Measurements from ENCODE around the gene ARID2.
A peak's percentile ranks its signal among the peaks of the same experiment; 100 is the strongest.

The ARID2 gene, protein sequence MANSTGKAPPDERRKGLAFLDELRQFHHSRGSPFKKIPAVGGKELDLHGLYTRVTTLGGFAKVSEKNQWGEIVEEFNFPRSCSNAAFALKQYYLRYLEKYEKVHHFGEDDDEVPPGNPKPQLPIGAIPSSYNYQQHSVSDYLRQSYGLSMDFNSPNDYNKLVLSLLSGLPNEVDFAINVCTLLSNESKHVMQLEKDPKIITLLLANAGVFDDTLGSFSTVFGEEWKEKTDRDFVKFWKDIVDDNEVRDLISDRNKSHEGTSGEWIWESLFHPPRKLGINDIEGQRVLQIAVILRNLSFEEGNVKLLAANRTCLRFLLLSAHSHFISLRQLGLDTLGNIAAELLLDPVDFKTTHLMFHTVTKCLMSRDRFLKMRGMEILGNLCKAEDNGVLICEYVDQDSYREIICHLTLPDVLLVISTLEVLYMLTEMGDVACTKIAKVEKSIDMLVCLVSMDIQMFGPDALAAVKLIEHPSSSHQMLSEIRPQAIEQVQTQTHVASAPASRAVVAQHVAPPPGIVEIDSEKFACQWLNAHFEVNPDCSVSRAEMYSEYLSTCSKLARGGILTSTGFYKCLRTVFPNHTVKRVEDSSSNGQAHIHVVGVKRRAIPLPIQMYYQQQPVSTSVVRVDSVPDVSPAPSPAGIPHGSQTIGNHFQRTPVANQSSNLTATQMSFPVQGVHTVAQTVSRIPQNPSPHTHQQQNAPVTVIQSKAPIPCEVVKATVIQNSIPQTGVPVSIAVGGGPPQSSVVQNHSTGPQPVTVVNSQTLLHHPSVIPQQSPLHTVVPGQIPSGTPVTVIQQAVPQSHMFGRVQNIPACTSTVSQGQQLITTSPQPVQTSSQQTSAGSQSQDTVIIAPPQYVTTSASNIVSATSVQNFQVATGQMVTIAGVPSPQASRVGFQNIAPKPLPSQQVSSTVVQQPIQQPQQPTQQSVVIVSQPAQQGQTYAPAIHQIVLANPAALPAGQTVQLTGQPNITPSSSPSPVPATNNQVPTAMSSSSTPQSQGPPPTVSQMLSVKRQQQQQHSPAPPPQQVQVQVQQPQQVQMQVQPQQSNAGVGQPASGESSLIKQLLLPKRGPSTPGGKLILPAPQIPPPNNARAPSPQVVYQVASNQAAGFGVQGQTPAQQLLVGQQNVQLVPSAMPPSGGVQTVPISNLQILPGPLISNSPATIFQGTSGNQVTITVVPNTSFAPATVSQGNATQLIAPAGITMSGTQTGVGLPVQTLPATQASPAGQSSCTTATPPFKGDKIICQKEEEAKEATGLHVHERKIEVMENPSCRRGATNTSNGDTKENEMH (N-terminal part only)

DNA sequence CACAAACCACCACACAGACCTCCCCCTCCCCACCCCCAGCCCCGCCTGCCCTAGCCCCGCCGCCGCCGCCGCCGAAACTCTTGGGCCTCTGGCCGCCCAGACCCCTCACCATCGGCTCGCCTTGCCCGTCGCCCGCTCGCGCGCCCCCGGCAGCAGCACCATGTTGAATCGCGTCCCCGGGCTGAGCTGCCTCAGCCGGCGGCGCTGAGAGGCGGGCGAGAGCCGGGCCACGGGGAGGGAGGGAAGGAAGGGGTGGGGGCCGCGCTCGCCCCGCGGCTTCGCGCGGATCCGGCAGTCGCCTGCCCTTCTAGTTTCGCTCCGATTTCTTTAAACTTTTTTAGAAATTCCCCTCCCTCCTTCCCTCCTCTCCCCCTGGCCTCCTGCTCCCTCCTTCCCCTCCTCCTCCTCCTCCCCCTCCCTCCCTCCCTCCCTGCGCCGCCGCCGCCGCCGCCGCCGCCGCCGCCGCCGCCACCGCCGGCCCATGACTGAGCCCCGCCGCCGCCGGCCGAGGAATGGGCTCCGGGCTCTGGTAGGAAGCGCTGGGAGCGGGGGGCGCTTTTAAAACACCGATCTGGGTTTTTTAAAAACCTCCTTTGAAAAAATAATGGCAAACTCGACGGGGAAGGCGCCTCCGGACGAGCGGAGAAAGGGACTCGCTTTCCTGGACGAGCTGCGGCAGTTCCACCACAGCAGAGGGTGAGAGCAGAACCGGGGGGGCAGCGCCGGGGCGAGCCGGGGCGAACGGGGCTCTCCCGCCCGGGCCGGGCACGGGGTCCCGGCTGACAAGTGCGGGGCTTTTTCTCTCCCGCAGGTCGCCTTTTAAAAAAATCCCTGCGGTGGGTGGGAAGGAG, at the start of gene ARID2:
TSS of gene ARID2 (plus strand) at position 474 of the 851 bp plus-strand sequence. CDS start at position 605, 131 bp downstream.
- Mint-ChIP-seq H3K27ac (peak within 1 kb of the TSS; percentile 98), H3K36me3 (peaks cover 34% of the 10 kb centered on the region), H3K9me3 (no peaks in the 10 kb centered on the region), H3K4me3 (peak within 1 kb of the TSS; percentile 100), H3K27me3 (no peaks in the 10 kb centered on the region), H3K4me1 (peaks cover 26% of the 10 kb centered on the region)
- peak; percentile 79 for DNase-seq
- CTCF ChIA-PET = interaction anchor here (1.0 to 11.7 kb wide), 4 partner anchors 12 to 184 kb away, joined by 3 to 107 read pairs (median 5); no protein-coding TSS in a partner anchor

DNA sequence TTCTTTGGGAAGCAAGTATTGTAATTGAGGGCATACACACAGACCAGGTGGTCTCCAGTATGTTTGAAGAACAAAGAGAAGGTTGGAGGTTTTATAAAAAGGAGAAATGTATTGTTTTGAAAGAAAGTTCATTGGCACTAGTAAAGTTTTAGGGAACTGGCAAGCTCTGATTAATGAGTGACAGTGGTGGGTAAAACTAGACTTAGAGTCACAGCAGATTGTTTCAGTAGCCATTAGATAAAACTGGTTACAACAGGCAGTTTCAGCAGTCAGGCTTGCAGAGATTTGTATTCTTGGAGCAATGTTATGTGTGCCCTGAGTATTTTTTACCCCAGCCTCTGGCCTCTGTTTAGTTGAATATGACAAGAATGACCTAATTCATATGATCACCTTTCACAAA, 49.1 kb upstream of the ARID2 start:
- CTCF ChIA-PET = interaction anchor here (1.2 to 2.1 kb wide), 2 partner anchors 16 to 17 kb away, joined by 3 to 4 read pairs; no protein-coding TSS in a partner anchor
- H3K27me3 Mint-ChIP-seq = peaks cover 16% of the 10 kb centered on the region
- DNase-seq = no peak

DNA sequence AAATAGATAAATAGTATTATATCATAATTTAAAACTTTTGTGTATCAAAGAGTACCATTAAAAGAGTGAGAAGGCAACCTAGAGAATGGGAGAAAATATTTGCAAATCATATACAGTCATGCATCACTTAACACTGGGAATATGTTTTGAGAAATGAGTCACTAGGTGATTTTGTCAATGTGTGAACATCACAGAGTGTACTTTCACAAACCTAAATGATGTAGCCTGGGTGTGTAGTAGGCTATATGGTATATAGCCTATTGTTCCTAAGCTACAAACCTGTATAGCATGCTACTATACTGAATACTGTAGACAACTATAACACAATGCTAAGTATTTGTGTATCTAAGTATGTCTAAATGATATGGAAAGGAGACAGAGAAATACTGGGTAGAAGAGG, 48.0 kb upstream of the ARID2 start:
- no peak for DNase-seq
- CTCF ChIA-PET = interaction anchor here (0.9 to 2.1 kb wide), 2 partner anchors 15 to 25 kb away, joined by 3 to 4 read pairs; no protein-coding TSS in a partner anchor
- H3K27ac Mint-ChIP-seq = no peak overlapping the region
- peaks cover 16% of the 10 kb centered on the region for H3K27me3 Mint-ChIP-seq
- peaks cover 2% of the 10 kb centered on the region for H3K36me3 Mint-ChIP-seq
- peaks cover 1% of the 10 kb centered on the region for H3K9me3 Mint-ChIP-seq
- peaks cover 11% of the 10 kb centered on the region for H3K4me1 Mint-ChIP-seq
- no peak overlapping the region for H3K4me3 Mint-ChIP-seq

More for the DNA sequence above, 49.1 kb upstream of the ARID2 start:
- Mint-ChIP-seq H3K27ac (no peak overlapping the region), H3K9me3 (peaks cover 1% of the 10 kb centered on the region), H3K4me1 (peaks cover 1% of the 10 kb centered on the region), H3K36me3 (peaks cover 4% of the 10 kb centered on the region), H3K4me3 (no peak overlapping the region)

DNA sequence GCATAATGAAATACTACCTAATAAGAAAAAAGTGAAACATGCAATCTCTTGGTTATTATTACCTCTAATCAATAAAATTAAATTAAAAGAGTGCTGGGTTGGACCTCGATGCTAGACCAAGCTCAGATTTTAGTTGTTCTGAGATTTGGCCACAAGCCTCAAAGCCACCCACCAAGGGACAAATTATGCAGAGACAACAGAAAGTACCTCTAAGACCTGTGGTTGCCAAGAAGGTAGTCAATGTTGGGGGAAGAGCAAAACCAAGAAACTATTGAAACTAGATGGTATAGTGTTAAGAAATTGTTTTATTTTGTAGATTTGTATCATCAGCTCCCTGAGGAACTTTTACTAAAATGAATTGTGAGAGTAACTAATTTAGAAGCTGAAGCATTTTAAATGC, 43.8 kb upstream of the ARID2 start:
- Mint-ChIP-seq H3K36me3 (peaks cover 2% of the 10 kb centered on the region), H3K27ac (no peak overlapping the region), H3K4me1 (peaks cover 20% of the 10 kb centered on the region), H3K4me3 (no peak overlapping the region), H3K27me3 (peaks cover 20% of the 10 kb centered on the region), H3K9me3 (peaks cover 1% of the 10 kb centered on the region)
- CTCF ChIA-PET = interaction anchor here (0.7 to 1.4 kb wide), 4 partner anchors 15 to 142 kb away, joined by 3 to 4 read pairs (median 3); no protein-coding TSS in a partner anchor
- no peak for DNase-seq

DNA sequence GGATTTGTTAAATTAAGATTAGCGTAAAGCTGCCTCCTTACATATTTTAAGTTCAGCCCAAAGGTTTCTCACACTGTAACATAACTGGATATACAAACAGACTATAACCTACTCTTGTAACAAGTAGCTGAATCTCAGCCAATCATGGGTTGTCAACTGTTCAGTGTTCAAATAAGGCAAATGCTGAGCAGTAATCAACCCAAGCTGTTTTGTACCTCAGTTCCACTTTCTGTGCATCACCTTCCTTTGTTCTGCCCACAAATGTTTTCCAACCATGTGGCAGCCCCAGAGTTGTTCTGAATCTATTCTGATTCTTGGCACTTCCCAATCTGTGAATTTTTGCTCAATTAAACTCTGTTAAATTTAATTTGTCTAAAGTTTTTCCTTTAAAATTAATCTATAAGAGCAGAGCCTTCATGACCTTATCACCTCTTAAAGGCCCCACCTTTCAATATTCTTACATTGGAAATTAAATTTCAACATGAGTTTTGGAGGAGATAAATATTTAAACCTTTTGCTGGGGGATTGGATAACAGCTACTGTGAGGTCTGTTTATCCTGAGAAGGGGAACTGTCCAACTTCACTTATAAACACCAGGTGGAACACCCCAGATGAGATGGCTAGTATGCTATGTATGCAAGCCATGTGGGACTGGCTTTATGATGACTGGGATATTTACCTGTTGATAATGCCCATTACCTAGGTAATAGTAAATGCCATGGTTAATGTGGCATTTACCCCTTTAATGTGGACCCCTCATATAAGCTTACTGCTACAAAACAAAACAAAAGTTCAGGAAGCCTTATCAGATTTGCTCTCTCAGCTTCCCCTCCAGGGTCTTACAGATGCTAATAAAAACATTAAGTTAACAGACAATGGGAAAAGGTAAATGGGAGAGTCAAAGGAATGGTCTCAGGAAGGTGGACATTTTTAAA, 42.2 kb upstream of the ARID2 start:
- Mint-ChIP-seq H3K4me1 (peaks cover 20% of the 10 kb centered on the region), H3K27ac (no peak overlapping the region), H3K27me3 (peaks cover 12% of the 10 kb centered on the region), H3K4me3 (no peak overlapping the region), H3K9me3 (no peaks in the 10 kb centered on the region), H3K36me3 (peaks cover 2% of the 10 kb centered on the region)
- DNase-seq = no peak
- CTCF ChIA-PET = interaction anchor here (1.4 kb wide), 1 partner anchor 18 kb away, joined by 3 read pairs; no protein-coding TSS in a partner anchor

DNA sequence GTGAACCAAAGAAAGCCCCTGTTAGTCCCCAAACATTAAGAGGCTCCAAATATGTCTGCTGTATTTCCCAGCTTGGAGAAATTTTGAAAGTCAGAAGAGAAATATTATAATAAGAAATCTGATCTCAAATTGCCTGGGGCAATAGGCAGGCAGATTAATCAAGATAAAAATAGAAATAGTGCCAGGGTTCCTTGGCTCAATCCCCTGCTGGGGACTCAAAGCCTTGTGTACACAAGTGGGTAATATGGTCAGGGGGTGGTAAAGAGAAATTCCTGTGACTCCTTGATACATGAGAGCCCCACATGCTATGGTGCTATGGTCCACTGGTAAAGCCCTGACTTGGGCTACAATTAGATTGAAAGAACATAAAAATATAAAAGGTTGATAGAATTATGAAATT, 41.3 kb upstream of the ARID2 start:
- peaks cover 20% of the 10 kb centered on the region for H3K4me1 Mint-ChIP-seq
- CTCF ChIA-PET = no interaction called here
- no peak overlapping the region for H3K4me3 Mint-ChIP-seq
- no peak for DNase-seq
- peaks cover 12% of the 10 kb centered on the region for H3K27me3 Mint-ChIP-seq
- H3K36me3 Mint-ChIP-seq = peaks cover 2% of the 10 kb centered on the region
- H3K9me3 Mint-ChIP-seq = no peaks in the 10 kb centered on the region
- no peak overlapping the region for H3K27ac Mint-ChIP-seq

DNA sequence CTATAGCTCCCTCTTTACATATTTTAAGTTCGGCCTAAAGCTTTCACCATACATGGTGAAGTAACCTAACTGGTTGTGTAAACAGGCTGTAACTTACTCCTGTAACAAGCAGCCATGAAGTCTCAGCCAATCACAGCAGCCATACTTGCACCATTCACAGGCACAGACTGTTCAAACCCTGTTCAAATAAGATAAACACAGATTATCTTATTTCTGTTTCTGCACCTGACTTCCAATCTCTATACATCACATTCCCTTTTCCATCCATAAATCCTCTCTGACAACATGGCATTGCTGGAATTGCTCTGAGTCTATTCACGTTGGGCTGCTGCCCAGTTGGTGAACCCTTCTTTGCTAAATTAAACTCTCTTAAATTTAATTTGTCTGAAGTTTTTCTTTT, 34.5 kb upstream of the ARID2 start:
- Mint-ChIP-seq H3K4me1 (peaks cover 5% of the 10 kb centered on the region), H3K9me3 (peaks cover 3% of the 10 kb centered on the region), H3K36me3 (peaks cover 1% of the 10 kb centered on the region), H3K4me3 (no peak overlapping the region), H3K27ac (no peak overlapping the region), H3K27me3 (peaks cover 20% of the 10 kb centered on the region)
- CTCF ChIA-PET = no interaction called here
- no peak for DNase-seq

DNA sequence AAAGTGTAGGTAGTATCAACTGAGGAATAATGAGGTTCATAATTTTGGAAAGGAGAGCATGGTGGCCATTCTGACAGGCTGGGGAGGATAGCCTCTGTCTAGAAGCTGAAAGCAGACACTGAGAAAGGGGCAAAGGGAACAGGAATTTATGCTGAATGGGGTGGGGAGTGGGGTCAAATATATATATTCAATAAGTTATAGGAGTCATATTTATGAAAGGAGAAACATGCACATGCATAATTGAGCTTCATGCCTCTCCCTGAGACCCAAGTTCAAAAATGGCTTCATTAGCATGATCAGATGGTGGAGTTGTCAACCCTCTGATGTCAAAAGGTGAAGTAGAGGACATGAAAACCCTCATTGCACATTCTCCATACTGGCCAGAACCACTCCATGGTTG, 33.9 kb upstream of the ARID2 start:
- peaks cover 3% of the 10 kb centered on the region for H3K9me3 Mint-ChIP-seq
- no peak for DNase-seq
- CTCF ChIA-PET = no interaction called here
- H3K27ac Mint-ChIP-seq = no peak overlapping the region
- H3K4me1 Mint-ChIP-seq = peaks cover 5% of the 10 kb centered on the region
- peaks cover 1% of the 10 kb centered on the region for H3K36me3 Mint-ChIP-seq
- peaks cover 18% of the 10 kb centered on the region for H3K27me3 Mint-ChIP-seq
- H3K4me3 Mint-ChIP-seq = no peak overlapping the region

DNA sequence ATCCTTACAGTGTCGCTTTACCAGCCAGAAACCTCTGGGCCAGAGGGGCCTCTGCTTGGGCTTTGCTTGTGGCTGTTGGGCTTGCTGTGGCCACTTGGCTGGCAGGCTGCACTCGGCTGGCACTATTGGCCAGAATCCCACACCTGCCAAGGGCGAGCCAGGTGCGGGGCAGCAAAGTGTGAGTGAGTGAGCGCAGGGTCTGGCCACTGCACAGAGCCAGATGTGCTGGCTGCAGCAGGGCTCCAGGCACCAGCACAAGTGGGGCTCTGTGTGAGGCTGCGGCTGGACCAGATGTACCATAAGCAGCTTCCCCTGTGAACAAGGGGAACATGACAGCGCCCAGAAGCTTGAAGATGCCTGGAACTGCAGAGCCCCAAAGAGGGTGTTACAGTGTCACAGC, 33.5 kb upstream of the ARID2 start:
- peaks cover 5% of the 10 kb centered on the region for H3K4me1 Mint-ChIP-seq
- H3K27ac Mint-ChIP-seq = no peak overlapping the region
- peaks cover 3% of the 10 kb centered on the region for H3K9me3 Mint-ChIP-seq
- H3K27me3 Mint-ChIP-seq = peaks cover 18% of the 10 kb centered on the region
- no peak for DNase-seq
- CTCF ChIA-PET = interaction anchor here (1.5 kb wide), 1 partner anchor 16 kb away, joined by 4 read pairs; no protein-coding TSS in a partner anchor
- H3K4me3 Mint-ChIP-seq = no peak overlapping the region
- H3K36me3 Mint-ChIP-seq = peaks cover 1% of the 10 kb centered on the region

DNA sequence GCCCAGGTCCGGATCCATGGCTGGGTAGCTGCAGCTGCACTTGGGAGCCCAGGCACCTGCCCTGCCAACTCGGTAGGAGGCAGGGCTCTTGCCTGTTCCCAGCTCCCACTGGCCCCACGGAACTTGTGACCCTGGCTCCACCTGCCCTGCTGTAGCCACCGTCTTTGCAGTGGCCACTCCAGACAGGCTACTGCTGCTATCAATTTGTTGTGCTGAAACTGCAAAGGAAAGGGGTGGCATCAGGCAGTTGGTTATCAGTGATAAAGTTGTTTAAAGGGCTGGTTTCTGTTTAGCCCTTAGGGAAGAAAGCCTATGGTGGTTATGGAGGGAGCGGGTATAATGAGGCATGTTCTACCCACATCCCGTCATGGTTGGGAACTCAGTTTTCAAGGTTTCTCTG, 32.1 kb upstream of the ARID2 start:
- CTCF ChIA-PET = interaction anchor here (1.5 kb wide), 1 partner anchor 17 kb away, joined by 4 read pairs; no protein-coding TSS in a partner anchor
- peaks cover 5% of the 10 kb centered on the region for H3K4me1 Mint-ChIP-seq
- peaks cover 18% of the 10 kb centered on the region for H3K27me3 Mint-ChIP-seq
- no peak overlapping the region for H3K4me3 Mint-ChIP-seq
- peaks cover 6% of the 10 kb centered on the region for H3K9me3 Mint-ChIP-seq
- no peak overlapping the region for H3K27ac Mint-ChIP-seq
- peaks cover 4% of the 10 kb centered on the region for H3K36me3 Mint-ChIP-seq
- no peak for DNase-seq

DNA sequence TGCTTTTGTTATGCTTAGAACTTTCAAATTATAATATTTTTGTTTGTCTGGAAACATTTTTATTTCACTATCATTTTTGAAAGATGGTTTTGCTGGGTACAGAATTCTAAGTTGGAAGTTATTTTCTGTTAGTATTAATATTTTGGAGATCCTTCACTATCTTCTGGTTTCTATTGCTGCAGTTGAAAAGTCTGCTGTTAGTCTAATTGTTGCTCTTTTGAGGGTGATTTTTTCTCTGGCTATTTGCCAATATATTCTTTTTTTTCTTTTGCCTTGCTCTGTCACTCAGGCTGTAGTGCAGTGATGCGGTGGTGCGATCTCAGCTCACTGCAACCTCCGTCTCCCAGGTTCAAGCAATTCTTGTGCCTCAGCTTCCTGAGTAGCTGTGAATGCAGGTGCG, 28.2 kb upstream of the ARID2 start:
- peaks cover 5% of the 10 kb centered on the region for H3K4me1 Mint-ChIP-seq
- peaks cover 12% of the 10 kb centered on the region for H3K36me3 Mint-ChIP-seq
- peaks cover 6% of the 10 kb centered on the region for H3K9me3 Mint-ChIP-seq
- no peak for DNase-seq
- CTCF ChIA-PET = interaction anchor here (1.0 kb wide), 1 partner anchor 19 kb away, joined by 3 read pairs; no protein-coding TSS in a partner anchor
- H3K27ac Mint-ChIP-seq = no peak overlapping the region
- no peak overlapping the region for H3K4me3 Mint-ChIP-seq
- H3K27me3 Mint-ChIP-seq = peaks cover 10% of the 10 kb centered on the region

DNA sequence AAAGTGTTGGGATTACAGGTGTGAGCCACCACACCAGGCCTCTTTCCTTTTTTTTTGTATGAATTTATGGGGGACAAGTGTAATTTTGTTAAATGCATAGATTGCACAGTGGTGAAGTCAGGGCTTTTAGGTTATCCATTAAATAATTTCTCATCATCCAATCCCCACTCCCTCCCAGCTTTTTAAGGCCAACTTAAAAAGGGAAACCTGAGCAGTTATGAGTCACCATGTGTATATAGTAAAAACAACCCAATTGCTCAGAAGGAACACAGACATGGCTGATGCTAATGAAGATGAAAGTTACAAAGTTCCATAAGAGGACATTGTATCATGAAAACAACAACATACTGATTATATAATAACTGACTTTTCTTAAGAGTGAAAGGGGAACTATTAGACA, 25.6 kb upstream of the ARID2 start:
- Mint-ChIP-seq H3K27me3 (peaks cover 4% of the 10 kb centered on the region), H3K36me3 (peaks cover 13% of the 10 kb centered on the region), H3K4me1 (no peaks in the 10 kb centered on the region), H3K4me3 (no peak overlapping the region), H3K9me3 (peaks cover 3% of the 10 kb centered on the region), H3K27ac (no peak overlapping the region)
- CTCF ChIA-PET = no interaction called here
- DNase-seq = no peak
